Endothelial cell of umbilical vein (primary cell): Measurements from ENCODE around the gene HMGA1. TPM values are rescaled to one million over a fixed set of nuclear protein-coding genes. Genes with fewer than 3 reads are reported as not detected.

Experiments
- BruUV-seq: library from RNA; stranded (reverse); fragments of 400-500 nt; replicated peaks from 2 replicates; lab custom pipeline; 2021; lab: Mats Ljungman, UMichigan
- CTCF ChIA-PET: fragments of 300-600, 350-600 bp; sonication (Branson Sonifier 250); formaldehyde crosslinking; loops from one replicate; lab custom pipeline; 2021; ENCODE audit warnings: antibody characterized with exemption, inconsistent platforms; lab: Charles Lee
- POLR2A ChIA-PET: fragments of 300-600, 350-600 bp; sonication (Branson Sonifier 250); formaldehyde crosslinking; loops from one replicate; lab custom pipeline; 2021; ENCODE audit warnings: antibody characterized with exemption, inconsistent platforms; lab: Charles Lee
- DNase-seq: peaks from one replicate; pipeline ENCODE4 v3.0.0-alpha.2; 2011; ENCODE audit warnings: low read depth, low spot score
- FAIRE-seq: peaks from 2 replicates; lab custom pipeline; 2011; peaks lifted over from hg19 to GRCh38; lab: Jason Lieb, UNC
- H2AFZ ChIP-seq: 2 replicates; pipeline ENCODE4 v1.6.0; 2012; ENCODE audit warnings: low read depth, low read length, control low read depth, inconsistent platforms
- H3K27ac ChIP-seq: 2 replicates; pipeline ENCODE4 v1.5.1; 2011; ENCODE audit warnings: low read depth, mild to moderate bottlenecking, control low read depth, low read length, moderate library complexity; ENCODE audit not compliant: insufficient read depth
- H3K27me3 ChIP-seq, 2 experiments: 2 replicates each; pipeline versions ENCODE4 v1.6.0 to v1.6.1; 2011; ENCODE audit warnings: low read length in 2 of 2, mixed read lengths in 1 of 2; ENCODE audit not compliant: control insufficient read depth in 2 of 2, insufficient read depth in 2 of 2
- H3K36me3 ChIP-seq, 2 experiments: 2 replicates in 1 of 2; 3 replicates in 1 of 2; pipeline ENCODE4 v1.5.1; 2011; ENCODE audit warnings: low read length in 2 of 2, mild to moderate bottlenecking in 1 of 2, moderate library complexity in 1 of 2; ENCODE audit not compliant: control insufficient read depth in 2 of 2, insufficient read depth in 2 of 2; ENCODE audit errors: extremely low read depth in 1 of 2
- H3K4me1 ChIP-seq: 3 replicates; pipeline ENCODE4 v1.5.1; 2011; ENCODE audit warnings: mild to moderate bottlenecking, low read length; ENCODE audit not compliant: control insufficient read depth, insufficient read depth; ENCODE audit errors: extremely low read depth
- H3K4me2 ChIP-seq: 2 replicates; pipeline ENCODE4 v1.6.1; 2011; ENCODE audit warnings: low read length, control low read depth, mixed read lengths; ENCODE audit not compliant: insufficient read depth
- H3K4me3 ChIP-seq, 3 experiments: fragments of 200-600 bp in 1 of 3; sonication (generic), shearing (Covaris generic) in 1 of 3; replicated peaks in 1 of 3; 2 replicates each; pipeline ENCODE4 v1.5.1; 2011 to 2016; ENCODE audit warnings: control low read depth in 3 of 3, low read length in 3 of 3, mild to moderate bottlenecking in 2 of 3, inconsistent platforms in 1 of 3, low read depth in 1 of 3, moderate library complexity in 1 of 3; ENCODE audit not compliant: insufficient read depth in 1 of 3
- H3K79me2 ChIP-seq: 2 replicates; pipeline ENCODE4 v1.6.0; 2012; ENCODE audit warnings: low read length, inconsistent platforms; ENCODE audit not compliant: control insufficient read depth, insufficient read depth
- H3K9ac ChIP-seq: replicated peaks from 2 replicates; pipeline ENCODE3; 2011; ENCODE audit warnings: low read length, control low read depth; ENCODE audit not compliant: insufficient read depth; ENCODE audit errors: extremely low read depth
- H3K9me1 ChIP-seq: replicated peaks from 3 replicates; pipeline ENCODE4 v1.6.0; 2011; ENCODE audit warnings: mild to moderate bottlenecking, low read length; ENCODE audit not compliant: control insufficient read depth, insufficient read depth; ENCODE audit errors: extremely low read depth
- H3K9me3 ChIP-seq: replicated peaks from 2 replicates; pipeline ENCODE4 v1.5.1; 2012; ENCODE audit warnings: low read length, inconsistent platforms; ENCODE audit not compliant: control insufficient read depth, insufficient read depth
- H4K20me1 ChIP-seq: replicated peaks from 2 replicates; pipeline ENCODE3; 2011; ENCODE audit warnings: mild to moderate bottlenecking, low read length; ENCODE audit not compliant: control insufficient read depth, insufficient read depth; ENCODE audit errors: extremely low read depth
- CTCF ChIP-seq, 2 donors: IDR thresholded peaks; 1 replicate in 1 of 2; 2 replicates in 1 of 2; pipeline ENCODE4 v1.5.1; 2011; ENCODE audit warnings: low read length in 2 of 2, mild to moderate bottlenecking in 2 of 2, moderate library complexity in 2 of 2, control low read depth in 1 of 2, inconsistent platforms in 1 of 2, low read depth in 1 of 2; ENCODE audit not compliant: insufficient read depth in 1 of 2; ENCODE audit errors: extremely low read depth in 1 of 2
- EZH2 ChIP-seq: IDR thresholded peaks from 2 replicates; pipeline ENCODE4 v1.6.1; 2012; ENCODE audit warnings: borderline replicate concordance, low read depth, mild to moderate bottlenecking, moderate library complexity, low read length, inconsistent platforms; ENCODE audit not compliant: severe bottlenecking
- FOS ChIP-seq: IDR thresholded peaks from 2 replicates; pipeline ENCODE4 v1.6.1; 2011; ENCODE audit warnings: mild to moderate bottlenecking, low read length, moderate library complexity, borderline replicate concordance; ENCODE audit not compliant: insufficient read depth
- GATA2 ChIP-seq: IDR thresholded peaks from 2 replicates; pipeline ENCODE4 v1.7.0; 2011; ENCODE audit warnings: low read depth, mild to moderate bottlenecking, moderate library complexity, mixed read lengths, low read length; ENCODE audit not compliant: insufficient read length, insufficient read depth
- JUN ChIP-seq: IDR thresholded peaks from 2 replicates; pipeline ENCODE4 v1.6.1; 2011; ENCODE audit warnings: borderline replicate concordance, low read depth; ENCODE audit not compliant: insufficient read length, insufficient read depth
- MAX ChIP-seq: IDR thresholded peaks from 2 replicates; pipeline ENCODE4 v1.6.1; 2011; ENCODE audit not compliant: insufficient read depth, insufficient read length
- MYC ChIP-seq: IDR thresholded peaks from one replicate; pipeline ENCODE4 v1.6.1; 2011; ENCODE audit warnings: mild to moderate bottlenecking, low read depth, low read length
- POLR2A ChIP-seq: IDR thresholded peaks from 2 replicates; pipeline ENCODE4 v1.6.1; 2012; ENCODE audit warnings: low read depth, mild to moderate bottlenecking, control low read depth, low read length
- POLR2AphosphoS5 ChIP-seq: IDR thresholded peaks from 2 replicates; pipeline ENCODE4 v1.6.1; 2012; ENCODE audit warnings: low read depth, mild to moderate bottlenecking, control low read depth, low read length, moderate library complexity; ENCODE audit not compliant: insufficient read depth
- dilution Hi-C: fragments of 300-500 bp; cut with MboI; formaldehyde crosslinking; loops from one replicate; pipeline ENCODE4 v1.15.0; 2019; ENCODE audit warnings: low sequenced_read_pairs; ENCODE audit not compliant: extremely low pct_ligation_motif_present
- intact Hi-C: fragments of 100-400 bp; cut with micrococcal nuclease; formaldehyde crosslinking; loops from one replicate; pipeline ENCODE4 v1.10.0; 2022
- polyA plus RNA-seq, 4 experiments: library from polyadenylated mRNA; depleted of rRNA in 3 of 4; stranded (reverse) in 3 of 4; unstranded in 1 of 4; fragments of >200 nt; gene quantifications; 2 replicates each; pipeline versions ENCODE4 v1.2.1 to v1.2.3, GENCODE V29; 2011 to 2012; ENCODE audit warnings: missing spikeins in 1 of 4
- total RNA-seq: library from RNA; stranded (reverse); gene quantifications from 2 replicates; pipeline ENCODE4 v1.2.3, GENCODE V29; 2021

HMGA1 gene
- total and polyA plus RNA-seq, 2 donors (not counting 3 experiments of a cell fraction or from before 2014, with no cell fraction given): 425 to 1,108 TPM

GRCh38 chr6:34237722-34238584, 1.3 kb downstream of the HMGA1 start:
- no peak overlapping the region for H2AFZ ChIP-seq
- H3K4me1 ChIP-seq: peaks cover 56% of the 10 kb centered on the region
- POLR2A ChIA-PET: interaction anchor here (1.7 to 2.0 kb wide), 2 partner anchors 10 to 14 kb away, joined by 13 to 35 read pairs; partner anchors contain the start of gene SMIM29
- no peaks in the 10 kb centered on the region for H3K9me1 ChIP-seq
- TSS peak; percentile 25 for BruUV-seq
- H3K4me2 ChIP-seq: peak overlapping the region; percentile 94
- DNase-seq (no peak), FAIRE-seq (peak; percentile 35)
- H4K20me1 ChIP-seq: no peaks in the 10 kb centered on the region
- H3K9ac ChIP-seq: peak overlapping the region; percentile 82
- no peaks in the 10 kb centered on the region for H3K27me3 ChIP-seq
- H3K4me3 ChIP-seq: peak overlapping the region; percentile 94 to 98 (median 97)
- H3K36me3 ChIP-seq: peaks cover 5 to 9% of the 10 kb centered on the region in 2 experiments
- TF ChIP-seq CTCF (IDR thresholded peaks at IDR 0.05; ENCODE audit: extremely low read depth in 1 of 2, insufficient read depth in 1 of 2, low read depth in 1 of 2, low read length in 2 of 2) (peak; percentile 19 to 36), POLR2A (peak; percentile 35), JUN (no peak), MYC (peak; percentile 61), FOS (no peak), MAX (peak; percentile 40), GATA2 (no peak), POLR2AphosphoS5 (peak; percentile 44), EZH2 (no peak)
- intact Hi-C loops: loop anchor here (5.0 kb wide), 1 partner anchor 456 kb away; no protein-coding TSS in a partner anchor
- peak overlapping the region; percentile 70 for H3K27ac ChIP-seq
- dilution Hi-C loops: no loop called here
- CTCF ChIA-PET: interaction anchor here (1.2 to 2.0 kb wide), 4 partner anchors 14 to 185 kb away, joined by 3 to 23 read pairs (median 10); no protein-coding TSS in a partner anchor
- no peaks in the 10 kb centered on the region for H3K9me3 ChIP-seq
- H3K79me2 ChIP-seq: peaks cover 56% of the 10 kb centered on the region
